ENCODE measurements around the gene TMPRSS3.

- no peak for TF ChIP-seq POLR2A (IDR thresholded peaks at IDR 0.05)
- no peak for TF ChIP-seq CTCF (IDR thresholded peaks at IDR 0.05 in 8 of 11, conservative IDR thresholded peaks at IDR 0.05 in 3 of 11)
These were observed 17.9 kb downstream of the TMPRSS3 start for GRCh38 chr21:42377951-42378340.

Data from spleen (tissue), 7 donors.